ENCODE measurements around the gene WDR64.

DNA sequence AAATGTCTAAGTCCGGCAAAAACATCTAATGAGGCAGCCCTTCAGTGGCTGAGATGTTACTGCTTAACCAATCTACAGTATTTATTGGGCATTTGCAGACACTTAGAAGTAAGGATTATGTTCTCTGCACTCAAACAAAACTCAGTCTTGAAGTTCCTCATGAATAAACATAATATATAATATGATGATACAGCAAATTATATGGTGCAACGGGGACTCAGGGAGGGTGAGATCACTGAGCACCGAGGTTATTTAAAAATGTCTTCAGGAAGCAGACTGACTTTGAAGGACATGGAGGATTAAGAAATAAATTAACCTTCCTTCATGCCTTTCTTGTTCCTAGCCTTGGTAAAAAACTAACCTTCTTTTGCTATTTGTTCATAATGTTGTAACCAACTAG is 27.9 kb downstream of the WDR64 start:
- TF ChIP-seq POLR2A (IDR thresholded peaks at IDR 0.05): no peak
- TF ChIP-seq, protein P1, sequence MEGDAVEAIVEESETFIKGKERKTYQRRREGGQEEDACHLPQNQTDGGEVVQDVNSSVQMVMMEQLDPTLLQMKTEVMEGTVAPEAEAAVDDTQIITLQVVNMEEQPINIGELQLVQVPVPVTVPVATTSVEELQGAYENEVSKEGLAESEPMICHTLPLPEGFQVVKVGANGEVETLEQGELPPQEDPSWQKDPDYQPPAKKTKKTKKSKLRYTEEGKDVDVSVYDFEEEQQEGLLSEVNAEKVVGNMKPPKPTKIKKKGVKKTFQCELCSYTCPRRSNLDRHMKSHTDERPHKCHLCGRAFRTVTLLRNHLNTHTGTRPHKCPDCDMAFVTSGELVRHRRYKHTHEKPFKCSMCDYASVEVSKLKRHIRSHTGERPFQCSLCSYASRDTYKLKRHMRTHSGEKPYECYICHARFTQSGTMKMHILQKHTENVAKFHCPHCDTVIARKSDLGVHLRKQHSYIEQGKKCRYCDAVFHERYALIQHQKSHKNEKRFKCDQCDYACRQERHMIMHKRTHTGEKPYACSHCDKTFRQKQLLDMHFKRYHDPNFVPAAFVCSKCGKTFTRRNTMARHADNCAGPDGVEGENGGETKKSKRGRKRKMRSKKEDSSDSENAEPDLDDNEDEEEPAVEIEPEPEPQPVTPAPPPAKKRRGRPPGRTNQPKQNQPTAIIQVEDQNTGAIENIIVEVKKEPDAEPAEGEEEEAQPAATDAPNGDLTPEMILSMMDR (IDR thresholded peaks at IDR 0.05): no peak
